ENCODE measurements around the gene SMIM45.
"Not testable (repeated sequence)": the region's sequence is repeated elsewhere in the genome, so short reads cannot be mapped to it uniquely, and the experiment has no call there.

SMIM45 gene

GRCh38 chr22:41939981-41940831 lies 11.7 kb upstream of the SMIM45 start:
- DNase-seq (ENCODE audit: low read depth) = no peak
- no peak for TF ChIP-seq CTCF (conservative IDR thresholded peaks at IDR 0.05; ENCODE audit: low read depth, low read length)
- no peak overlapping the region for H3K4me3 ChIP-seq (ENCODE audit: low read depth, low read length)

DNA sequence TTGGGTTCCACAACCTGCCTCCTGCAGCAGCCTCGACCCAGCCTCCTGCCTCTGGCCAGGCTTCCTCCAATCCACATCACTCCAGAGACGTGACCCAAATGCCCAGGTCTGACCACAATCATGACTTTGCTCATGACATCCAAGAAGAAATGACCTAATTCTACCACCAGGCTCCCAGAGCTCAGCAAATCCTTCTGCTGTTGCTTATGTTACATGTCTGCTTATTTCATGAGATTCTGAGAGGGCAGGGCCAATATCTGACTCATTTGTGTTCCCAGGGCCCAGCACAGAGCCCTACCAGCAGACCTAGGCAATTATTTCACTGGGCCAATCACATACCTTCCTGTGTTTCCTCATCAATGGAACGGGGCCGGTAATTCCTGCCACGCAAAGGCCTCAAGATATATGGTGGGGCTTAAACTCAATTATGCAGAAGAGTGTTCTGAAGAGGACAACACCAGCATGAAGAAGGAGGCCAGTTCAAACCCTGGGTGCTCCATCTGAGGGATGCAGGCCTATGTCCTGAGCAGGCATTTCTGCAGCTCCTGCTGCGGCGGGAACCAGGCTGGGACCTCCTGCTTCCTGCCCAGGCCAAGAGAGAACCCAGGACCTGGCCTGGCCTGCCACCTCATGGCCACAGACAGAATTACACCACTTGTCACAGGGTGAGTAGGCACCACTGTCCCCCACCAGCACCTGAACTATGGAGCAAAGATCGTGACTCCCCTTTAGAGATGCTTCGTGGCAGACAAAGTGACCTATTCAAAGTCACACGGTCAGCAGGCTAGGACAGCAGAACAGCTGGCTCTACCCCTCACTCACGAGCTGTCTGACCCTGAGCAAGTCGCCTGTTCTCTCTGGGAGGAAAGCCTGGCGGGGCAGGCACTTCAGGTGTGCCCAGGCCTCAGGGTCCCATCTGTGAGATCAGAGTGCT lies 10.9 kb upstream of the SMIM45 start:
- TF ChIP-seq CTCF (conservative IDR thresholded peaks at IDR 0.05; ENCODE audit: low read depth, low read length) = peak; percentile 84
- H3K4me3 ChIP-seq (ENCODE audit: low read depth, low read length) = no peak overlapping the region
- DNase-seq (ENCODE audit: low read depth) = no peak

- no peak for TF ChIP-seq CTCF (conservative IDR thresholded peaks at IDR 0.05; ENCODE audit: low read depth, low read length)
- no peak overlapping the region for H3K4me3 ChIP-seq (ENCODE audit: low read depth, low read length)
- DNase-seq (ENCODE audit: low read depth) = no peak
These were observed 8.2 kb upstream of the SMIM45 start for GRCh38 chr22:41943661-41944209.

GRCh38 chr22:41946629-41947423 lies 5.1 kb upstream of the SMIM45 start, which contains the start of gene CENPM:
Gene CENPM (minus strand): TSS chr22:41947152. CDS start chr22:41947076, 76 bp downstream.
- TF ChIP-seq CTCF (conservative IDR thresholded peaks at IDR 0.05; ENCODE audit: low read depth, low read length) = no peak
- H3K4me3 ChIP-seq (ENCODE audit: low read depth, low read length) = peak within 1 kb of the TSS; percentile 69
- no peak for DNase-seq (ENCODE audit: low read depth)

GRCh38 chr22:41947424-41948080 lies 4.4 kb upstream of the SMIM45 start:
- H3K4me3 ChIP-seq (ENCODE audit: low read depth, low read length) = peak overlapping the region; percentile 69
- no peak for TF ChIP-seq CTCF (conservative IDR thresholded peaks at IDR 0.05; ENCODE audit: low read depth, low read length)
- no peak for DNase-seq (ENCODE audit: low read depth)

DNA sequence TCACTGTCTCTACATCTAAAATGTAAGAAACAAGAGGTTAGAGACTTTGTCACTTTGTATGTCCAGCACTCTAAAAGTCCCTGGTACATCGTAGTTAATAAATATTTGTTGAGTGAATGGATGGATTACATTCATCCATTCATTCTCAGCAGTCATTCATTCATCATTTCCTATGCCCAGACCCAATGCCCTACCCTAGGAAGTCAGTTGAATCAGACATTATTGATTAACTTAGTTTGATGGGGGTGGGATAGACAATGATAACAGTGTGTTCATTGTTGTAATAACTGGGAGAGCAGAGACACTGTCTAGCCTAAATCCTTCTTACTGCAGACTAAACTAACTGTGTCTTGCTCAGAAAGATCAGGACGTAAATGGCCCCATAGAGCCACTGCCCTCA lies 3.8 kb upstream of the SMIM45 start:
- no peak for DNase-seq (ENCODE audit: low read depth)
- TF ChIP-seq CTCF (conservative IDR thresholded peaks at IDR 0.05; ENCODE audit: low read depth, low read length) = no peak
- no peak overlapping the region for H3K4me3 ChIP-seq (ENCODE audit: low read depth, low read length)

- not testable (repeated sequence) for DNase-seq (ENCODE audit: low read depth); H3K4me3 ChIP-seq (ENCODE audit: low read depth, low read length)
These were observed 3.0 kb upstream of the SMIM45 start for GRCh38 chr22:41948928-41949296.

Measured in epithelial cell of proximal tubule (primary cell).